BE2C (cell line): ENCODE results near the gene SH2D1A.
"Not testable (repeated sequence)": the region's sequence is repeated elsewhere in the genome, so short reads cannot be mapped to it uniquely, and the experiment has no call there.

ENCODE experiments used
- DNase-seq: peaks from one replicate; pipeline ENCODE4 v3.0.0-alpha.2; 2020
- H3K27me3 ChIP-seq: fragments of 250-450 bp; sonication (Bioruptor Pico); 2 replicates; pipeline ENCODE4 v1.5.1; 2020; ENCODE audit warnings: mild to moderate bottlenecking
- H3K36me3 ChIP-seq: fragments of 250-450 bp; sonication (Bioruptor Pico); 2 replicates; pipeline ENCODE4 v1.5.1; 2020; ENCODE audit warnings: mild to moderate bottlenecking
- H3K4me1 ChIP-seq: fragments of 250-450 bp; sonication (Bioruptor Pico); 2 replicates; pipeline ENCODE4 v1.5.1; 2020
- H3K4me3 ChIP-seq: 2 replicates; pipeline ENCODE4 v1.5.1; 2011; ENCODE audit warnings: low read depth, low read length
- H3K9me3 ChIP-seq: fragments of 250-450 bp; sonication (Bioruptor Pico); 2 replicates; pipeline ENCODE4 v1.5.1; 2020
- TF ChIP-seq, protein P1 (sequence below): IDR thresholded peaks from 2 replicates; pipeline ENCODE4 v1.5.1; 2012; ENCODE audit warnings: mild to moderate bottlenecking, low read depth, low read length

Gene SH2D1A

DNA sequence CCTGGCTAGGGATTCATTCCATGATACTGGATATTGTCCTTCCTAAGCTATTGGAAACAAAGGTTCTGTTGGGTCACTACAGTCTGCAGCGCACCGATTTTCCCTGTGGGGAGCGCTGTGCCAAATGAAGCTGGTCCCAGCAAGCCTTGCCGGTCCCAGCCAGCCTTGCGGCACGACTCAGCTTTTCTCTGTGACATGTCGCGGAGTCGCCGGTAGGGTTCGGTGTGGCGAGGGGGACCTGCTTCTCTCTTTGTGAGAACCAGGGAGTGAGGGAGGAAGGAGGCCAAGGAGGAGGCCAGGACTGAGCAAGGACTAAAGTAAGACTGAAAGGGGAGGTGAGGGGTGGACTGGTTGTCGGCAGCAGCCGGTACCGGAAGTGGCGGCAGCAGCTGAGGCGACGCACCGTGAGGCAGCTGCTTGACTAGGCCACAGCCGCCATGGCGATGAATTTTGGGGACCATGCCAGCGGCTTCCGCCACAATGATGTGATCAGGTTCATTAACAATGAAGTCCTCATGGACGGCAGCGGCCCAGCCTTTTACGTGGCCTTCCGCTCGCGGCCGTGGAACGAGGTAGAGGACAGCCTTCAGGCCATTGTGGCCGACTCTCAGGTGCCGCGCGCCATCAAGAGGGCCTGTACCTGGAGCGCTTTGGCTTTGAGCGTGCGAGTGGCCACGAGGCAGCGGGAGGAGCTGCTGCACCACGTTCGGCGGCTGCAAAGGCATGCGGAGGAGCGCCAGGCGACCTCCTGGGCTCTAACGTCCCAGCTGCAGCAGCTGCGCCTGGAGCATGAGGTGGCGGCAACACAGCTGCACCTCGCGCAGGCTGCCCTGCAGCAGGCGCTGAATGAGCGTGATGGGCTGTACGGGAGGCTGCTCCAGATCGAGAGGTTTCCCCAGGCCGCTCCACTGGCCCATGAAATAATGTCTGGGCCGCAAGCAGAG is 13.6 kb upstream of the SH2D1A start, which contains the start of gene TEX13D:
Gene TEX13D (plus strand): TSS at position 180 of the 944 bp plus-strand sequence. CDS start 258 bp downstream, at position 438.
- Histone ChIP-seq H3K36me3 (no peaks in the 10 kb centered on the region), H3K9me3 (no peaks in the 10 kb centered on the region), H3K27me3 (no peaks in the 10 kb centered on the region), H3K4me3 (no peak within 1 kb of the TSS), H3K4me1 (no peaks in the 10 kb centered on the region)
- no peak for DNase-seq
- TF ChIP-seq, protein P1, sequence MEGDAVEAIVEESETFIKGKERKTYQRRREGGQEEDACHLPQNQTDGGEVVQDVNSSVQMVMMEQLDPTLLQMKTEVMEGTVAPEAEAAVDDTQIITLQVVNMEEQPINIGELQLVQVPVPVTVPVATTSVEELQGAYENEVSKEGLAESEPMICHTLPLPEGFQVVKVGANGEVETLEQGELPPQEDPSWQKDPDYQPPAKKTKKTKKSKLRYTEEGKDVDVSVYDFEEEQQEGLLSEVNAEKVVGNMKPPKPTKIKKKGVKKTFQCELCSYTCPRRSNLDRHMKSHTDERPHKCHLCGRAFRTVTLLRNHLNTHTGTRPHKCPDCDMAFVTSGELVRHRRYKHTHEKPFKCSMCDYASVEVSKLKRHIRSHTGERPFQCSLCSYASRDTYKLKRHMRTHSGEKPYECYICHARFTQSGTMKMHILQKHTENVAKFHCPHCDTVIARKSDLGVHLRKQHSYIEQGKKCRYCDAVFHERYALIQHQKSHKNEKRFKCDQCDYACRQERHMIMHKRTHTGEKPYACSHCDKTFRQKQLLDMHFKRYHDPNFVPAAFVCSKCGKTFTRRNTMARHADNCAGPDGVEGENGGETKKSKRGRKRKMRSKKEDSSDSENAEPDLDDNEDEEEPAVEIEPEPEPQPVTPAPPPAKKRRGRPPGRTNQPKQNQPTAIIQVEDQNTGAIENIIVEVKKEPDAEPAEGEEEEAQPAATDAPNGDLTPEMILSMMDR, result no peak

DNA sequence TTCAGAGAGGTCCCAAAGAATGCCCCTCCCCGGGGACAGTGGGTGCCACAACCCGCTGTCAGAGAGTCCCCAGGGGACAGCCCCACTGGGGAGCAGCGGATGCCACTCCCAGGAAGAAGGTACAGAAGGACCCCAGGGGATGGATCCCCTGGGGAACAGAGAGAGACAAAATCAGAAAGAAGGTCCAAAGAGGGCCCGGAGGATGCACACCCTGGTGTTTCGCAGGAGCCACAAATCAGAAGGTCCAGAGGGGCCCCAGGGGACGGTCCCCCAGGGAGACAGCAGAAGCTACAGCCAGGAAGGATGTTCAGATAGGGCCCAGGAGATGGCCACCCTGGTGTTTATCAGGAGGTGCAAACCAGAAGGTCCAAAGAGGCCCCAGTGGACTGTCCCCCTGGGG is 12.5 kb upstream of the SH2D1A start:
- H3K9me3 ChIP-seq, result no peaks in the 10 kb centered on the region
- TF ChIP-seq, protein P1, result no peak
- H3K4me3 ChIP-seq, result no peak overlapping the region
- no peak for DNase-seq
- H3K4me1 ChIP-seq, result no peaks in the 10 kb centered on the region
- H3K36me3 ChIP-seq, result no peaks in the 10 kb centered on the region
- H3K27me3 ChIP-seq, result no peaks in the 10 kb centered on the region

DNA sequence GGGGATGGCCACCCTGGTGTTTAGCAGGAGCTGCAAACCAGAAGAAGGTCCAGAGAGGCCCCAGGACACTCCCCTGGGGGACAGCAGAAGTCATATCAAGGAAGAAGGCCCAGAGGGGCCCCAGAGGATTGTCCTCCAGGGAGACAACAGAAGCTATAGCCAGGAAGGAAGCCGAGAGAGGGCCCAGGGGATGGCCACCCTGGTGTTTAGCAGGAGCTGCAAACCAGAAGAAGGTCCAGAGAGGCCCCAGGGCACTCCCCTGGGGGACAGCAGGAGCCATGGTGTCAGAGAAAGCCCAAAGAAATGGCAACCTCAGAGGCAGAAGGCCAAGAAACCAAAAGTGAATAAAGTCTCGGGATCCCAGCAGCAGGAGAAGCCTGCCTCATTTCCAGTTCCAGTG is 11.8 kb upstream of the SH2D1A start:
- not testable (repeated sequence) for H3K4me1 ChIP-seq, DNase-seq, H3K9me3 ChIP-seq, H3K4me3 ChIP-seq, H3K27me3 ChIP-seq, H3K36me3 ChIP-seq

DNA sequence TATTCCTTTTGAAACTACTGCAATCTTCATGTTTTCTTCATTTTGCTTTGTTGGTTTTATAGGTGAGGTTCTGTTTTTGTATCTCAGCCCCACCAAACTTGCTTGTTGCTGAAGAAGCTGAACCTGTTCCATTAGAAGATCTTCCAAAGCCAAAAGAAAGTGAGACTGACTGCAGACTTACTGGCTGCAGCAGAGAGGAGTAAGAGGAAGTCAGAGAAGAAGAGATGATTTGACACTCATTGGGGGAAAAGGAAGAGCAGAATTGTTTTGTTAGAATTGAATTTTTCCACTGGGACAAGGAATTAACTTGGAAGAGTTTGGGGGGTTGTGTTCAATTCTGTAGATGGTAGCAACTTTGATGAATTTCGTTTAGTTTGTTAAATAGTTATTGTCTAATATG is 10.8 kb upstream of the SH2D1A start:
- Histone ChIP-seq H3K4me3 (no peak overlapping the region), H3K27me3 (no peaks in the 10 kb centered on the region), H3K9me3 (no peaks in the 10 kb centered on the region), H3K4me1 (no peaks in the 10 kb centered on the region), H3K36me3 (no peaks in the 10 kb centered on the region)
- no peak for DNase-seq
- TF ChIP-seq, protein P1, result no peak

DNA sequence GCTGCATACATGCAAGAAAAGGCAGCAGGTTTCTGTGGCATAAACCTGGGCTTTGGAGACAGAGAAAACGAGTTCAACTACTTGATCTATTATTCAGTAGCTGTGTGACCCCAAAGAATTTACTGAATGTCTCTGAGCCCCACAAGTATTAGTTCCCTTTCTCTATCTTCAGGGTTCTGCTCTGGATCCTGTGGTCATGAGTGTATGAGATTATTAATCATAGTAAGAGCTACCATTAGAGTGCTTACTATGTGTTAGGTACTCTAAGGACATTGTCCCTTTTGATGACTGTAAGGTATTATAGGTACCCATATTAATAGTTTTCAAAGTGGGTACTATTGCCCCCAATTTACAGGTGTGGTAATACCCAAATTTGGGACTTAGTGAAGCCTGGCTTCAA is 8.4 kb upstream of the SH2D1A start:
- TF ChIP-seq, protein P1, result no peak
- Histone ChIP-seq H3K4me1 (no peaks in the 10 kb centered on the region), H3K9me3 (no peaks in the 10 kb centered on the region), H3K36me3 (no peaks in the 10 kb centered on the region), H3K4me3 (no peak overlapping the region), H3K27me3 (no peaks in the 10 kb centered on the region)
- DNase-seq, result no peak

DNA sequence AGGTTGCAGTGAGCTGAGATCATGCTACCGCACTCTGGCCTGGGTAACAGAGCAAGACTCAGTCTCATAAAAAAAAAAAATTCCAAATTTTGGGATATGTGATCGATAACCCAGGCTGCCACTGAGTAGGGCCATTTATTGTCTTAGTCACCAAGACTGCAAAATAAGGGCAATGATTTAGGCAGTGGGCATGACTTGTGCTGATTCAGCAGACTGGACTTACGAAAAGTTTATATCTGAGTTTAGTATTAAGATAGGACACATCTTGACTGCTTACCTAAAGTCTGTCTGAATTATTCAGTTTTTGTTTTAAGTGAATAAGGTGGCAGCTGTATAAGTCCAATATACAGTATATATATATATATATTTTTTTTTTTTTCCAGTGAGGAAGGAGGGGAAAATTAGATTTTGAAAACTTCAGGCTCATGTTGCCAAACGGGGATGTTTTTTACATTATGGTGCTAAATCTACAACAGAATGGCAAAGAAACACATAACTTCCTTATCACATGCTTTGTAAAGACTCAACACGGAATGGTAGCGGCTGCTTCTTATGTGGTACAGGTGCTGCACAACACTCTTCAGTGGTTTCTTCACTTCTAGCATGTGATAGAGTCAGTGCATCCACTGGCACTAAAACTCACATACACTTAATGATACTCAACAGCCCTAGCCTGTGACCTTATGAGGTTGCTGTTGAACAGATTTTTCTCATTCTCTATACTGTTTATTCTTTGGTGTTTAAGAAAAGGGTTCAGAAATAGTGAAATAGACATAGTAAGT is 7.4 kb upstream of the SH2D1A start:
- Histone ChIP-seq H3K4me3 (no peak overlapping the region), H3K36me3 (no peaks in the 10 kb centered on the region), H3K9me3 (no peaks in the 10 kb centered on the region), H3K4me1 (no peaks in the 10 kb centered on the region), H3K27me3 (no peaks in the 10 kb centered on the region)
- no peak for DNase-seq
- TF ChIP-seq, protein P1, result no peak
